ENCODE data around the gene LPP. TPM values are rescaled to one million over a fixed set of nuclear protein-coding genes. Genes with fewer than 3 reads are reported as not detected.
"Not testable (repeated sequence)": the region's sequence is repeated elsewhere in the genome, so short reads cannot be mapped to it uniquely, and the experiment has no call there.

Gene LPP
- total and polyA plus RNA-seq, 5 donors from 2014 or later: 14.5 to 102 (median 21.7) TPM

DNA sequence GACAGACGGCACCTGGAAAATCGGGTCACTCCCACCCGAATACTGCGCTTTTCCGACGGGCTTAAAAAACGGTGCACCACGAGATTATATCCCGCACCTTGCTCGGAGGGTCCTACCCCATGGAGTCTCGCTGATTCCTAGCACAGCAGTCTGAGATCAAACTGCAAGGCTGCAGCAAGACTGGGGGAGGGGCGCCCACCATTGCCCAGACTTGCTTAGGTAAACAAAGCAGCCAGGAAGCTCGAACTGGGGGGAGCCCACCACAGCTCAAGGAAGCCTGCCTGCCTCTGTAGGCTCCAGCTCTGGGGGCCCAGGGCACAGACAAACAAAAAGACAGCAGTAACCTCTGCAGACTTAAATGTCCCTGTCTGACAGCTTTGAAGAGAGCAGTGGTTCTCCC, 482.3 kb downstream of the LPP start:
- H3K27me3 ChIP-seq (ENCODE audit: control insufficient read depth, insufficient read depth, low read length); DNase-seq; H3K9me3 ChIP-seq (ENCODE audit: control insufficient read depth in 2 of 2, low read length in 2 of 2); H3K9me3 Mint-ChIP-seq; H3K27me3 Mint-ChIP-seq; H3K36me3 ChIP-seq (ENCODE audit: control insufficient read depth, insufficient read depth, low read length); H3K4me1 Mint-ChIP-seq; H3K4me1 ChIP-seq (ENCODE audit: control insufficient read depth, insufficient read depth, low read length, poor library complexity, severe bottlenecking); H3K4me3 Mint-ChIP-seq; H3K27ac ChIP-seq (ENCODE audit: insufficient read depth, low read length, poor library complexity, severe bottlenecking); ATAC-seq (ENCODE audit: low read depth in 2 of 2); H3K4me3 ChIP-seq (ENCODE audit: low read depth, low read length); H3K27ac Mint-ChIP-seq: not testable (repeated sequence)
- H3K36me3 Mint-ChIP-seq: peaks cover 17% of the 10 kb centered on the region

GRCh38 chr3:188641076-188641475, 487.1 kb downstream of the LPP start:
- H3K4me3 ChIP-seq (ENCODE audit: low read depth, low read length): no peak overlapping the region
- H3K36me3 ChIP-seq (ENCODE audit: control insufficient read depth, insufficient read depth, low read length): no peaks in the 10 kb centered on the region
- H3K9me3 ChIP-seq (ENCODE audit: control insufficient read depth in 2 of 2, low read length in 2 of 2): no peaks in the 10 kb centered on the region
- DNase-seq: no peak
- no peak overlapping the region for H3K27ac Mint-ChIP-seq
- H3K27me3 Mint-ChIP-seq: no peaks in the 10 kb centered on the region
- no peaks in the 10 kb centered on the region for H3K27me3 ChIP-seq (ENCODE audit: control insufficient read depth, insufficient read depth, low read length)
- H3K27ac ChIP-seq (ENCODE audit: insufficient read depth, low read length, poor library complexity, severe bottlenecking): no peak overlapping the region
- H3K4me3 Mint-ChIP-seq: no peak overlapping the region
- H3K4me1 Mint-ChIP-seq: peaks cover 0 to 7% (median 0%) of the 10 kb centered on the region in 4 donors
- no peaks in the 10 kb centered on the region for H3K4me1 ChIP-seq (ENCODE audit: control insufficient read depth, insufficient read depth, low read length, poor library complexity, severe bottlenecking)
- no peak for ATAC-seq (ENCODE audit: low read depth in 2 of 2)
- no peaks in the 10 kb centered on the region for H3K36me3 Mint-ChIP-seq
- H3K9me3 Mint-ChIP-seq: peaks cover 0 to 1% (median 0%) of the 10 kb centered on the region in 7 donors

GRCh38 chr3:188643736-188644135, 489.8 kb downstream of the LPP start:
- no peaks in the 10 kb centered on the region for H3K36me3 Mint-ChIP-seq
- ATAC-seq (ENCODE audit: low read depth in 2 of 2) (no peak), DNase-seq (no peak)
- Histone ChIP-seq H3K27ac (ENCODE audit: insufficient read depth, low read length, poor library complexity, severe bottlenecking) (no peak overlapping the region), H3K4me1 (ENCODE audit: control insufficient read depth, insufficient read depth, low read length, poor library complexity, severe bottlenecking) (no peaks in the 10 kb centered on the region), H3K4me3 (ENCODE audit: low read depth, low read length) (no peak overlapping the region), H3K36me3 (ENCODE audit: control insufficient read depth, insufficient read depth, low read length) (no peaks in the 10 kb centered on the region), H3K9me3 (ENCODE audit: control insufficient read depth in 2 of 2, low read length in 2 of 2) (no peaks in the 10 kb centered on the region), H3K27me3 (ENCODE audit: control insufficient read depth, insufficient read depth, low read length) (no peaks in the 10 kb centered on the region)
- H3K4me1 Mint-ChIP-seq: peaks cover 0 to 7% (median 3%) of the 10 kb centered on the region in 4 donors
- no peak overlapping the region for H3K4me3 Mint-ChIP-seq
- peaks cover 0 to 1% (median 0%) of the 10 kb centered on the region in 7 donors for H3K9me3 Mint-ChIP-seq
- H3K27me3 Mint-ChIP-seq: no peaks in the 10 kb centered on the region
- no peak overlapping the region for H3K27ac Mint-ChIP-seq

DNA sequence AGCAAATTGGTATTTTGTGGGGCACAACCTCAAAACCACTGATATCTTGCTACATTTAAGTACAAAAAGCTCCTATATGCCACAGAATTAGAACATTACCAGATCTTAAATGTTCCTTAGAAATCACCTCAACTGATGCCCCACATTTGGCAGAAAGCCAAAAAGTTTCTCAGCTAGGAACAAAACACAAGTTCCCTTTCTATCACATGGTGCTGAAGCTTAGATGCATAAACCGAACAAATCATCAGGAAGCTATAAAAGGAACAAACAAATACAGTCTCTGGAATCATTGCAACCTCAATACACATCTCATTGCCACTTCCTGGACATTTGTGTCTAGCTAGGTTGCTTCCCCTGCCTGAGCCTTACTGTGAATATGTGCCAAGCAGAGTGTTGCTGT, 492.6 kb downstream of the LPP start:
- H3K9me3 ChIP-seq (ENCODE audit: control insufficient read depth in 2 of 2, low read length in 2 of 2): no peaks in the 10 kb centered on the region
- H3K4me3 Mint-ChIP-seq: no peak overlapping the region
- peak overlapping the region in 1 of 3 donors; percentile 73 for H3K27ac Mint-ChIP-seq
- no peak for ATAC-seq (ENCODE audit: low read depth in 2 of 2)
- H3K36me3 Mint-ChIP-seq: no peaks in the 10 kb centered on the region
- H3K4me1 ChIP-seq (ENCODE audit: control insufficient read depth, insufficient read depth, low read length, poor library complexity, severe bottlenecking): no peaks in the 10 kb centered on the region
- H3K27ac ChIP-seq (ENCODE audit: insufficient read depth, low read length, poor library complexity, severe bottlenecking): no peak overlapping the region
- H3K27me3 ChIP-seq (ENCODE audit: control insufficient read depth, insufficient read depth, low read length): no peaks in the 10 kb centered on the region
- H3K4me3 ChIP-seq (ENCODE audit: low read depth, low read length): no peak overlapping the region
- peaks cover 0 to 5% (median 0%) of the 10 kb centered on the region in 7 donors for H3K9me3 Mint-ChIP-seq
- no peaks in the 10 kb centered on the region for H3K36me3 ChIP-seq (ENCODE audit: control insufficient read depth, insufficient read depth, low read length)
- no peak for DNase-seq
- H3K4me1 Mint-ChIP-seq: peaks cover 0 to 7% (median 3%) of the 10 kb centered on the region in 4 donors
- H3K27me3 Mint-ChIP-seq: no peaks in the 10 kb centered on the region

GRCh38 chr3:188647237-188647636, 493.3 kb downstream of the LPP start:
- H3K9me3 Mint-ChIP-seq: peaks cover 0 to 5% (median 0%) of the 10 kb centered on the region in 7 donors
- H3K4me3 ChIP-seq (ENCODE audit: low read depth, low read length): no peak overlapping the region
- H3K27ac ChIP-seq (ENCODE audit: insufficient read depth, low read length, poor library complexity, severe bottlenecking): no peak overlapping the region
- ATAC-seq (ENCODE audit: low read depth in 2 of 2): no peak
- DNase-seq: no peak
- no peaks in the 10 kb centered on the region for H3K4me1 ChIP-seq (ENCODE audit: control insufficient read depth, insufficient read depth, low read length, poor library complexity, severe bottlenecking)
- H3K36me3 Mint-ChIP-seq: peaks cover 2% of the 10 kb centered on the region
- no peak overlapping the region for H3K4me3 Mint-ChIP-seq
- no peaks in the 10 kb centered on the region for H3K9me3 ChIP-seq (ENCODE audit: control insufficient read depth in 2 of 2, low read length in 2 of 2)
- H3K4me1 Mint-ChIP-seq: peaks cover 0 to 7% (median 3%) of the 10 kb centered on the region in 4 donors
- no peaks in the 10 kb centered on the region for H3K27me3 ChIP-seq (ENCODE audit: control insufficient read depth, insufficient read depth, low read length)
- H3K27me3 Mint-ChIP-seq: no peaks in the 10 kb centered on the region
- H3K27ac Mint-ChIP-seq: peak overlapping the region in 1 of 3 donors; percentile 73
- H3K36me3 ChIP-seq (ENCODE audit: control insufficient read depth, insufficient read depth, low read length): no peaks in the 10 kb centered on the region

GRCh38 chr3:188649521-188649920, 495.6 kb downstream of the LPP start:
- H3K27me3 Mint-ChIP-seq: no peaks in the 10 kb centered on the region
- H3K36me3 Mint-ChIP-seq: peaks cover 3% of the 10 kb centered on the region
- Histone ChIP-seq H3K36me3 (ENCODE audit: control insufficient read depth, insufficient read depth, low read length) (no peaks in the 10 kb centered on the region), H3K4me1 (ENCODE audit: control insufficient read depth, insufficient read depth, low read length, poor library complexity, severe bottlenecking) (no peaks in the 10 kb centered on the region), H3K4me3 (ENCODE audit: low read depth, low read length) (no peak overlapping the region), H3K9me3 (ENCODE audit: control insufficient read depth in 2 of 2, low read length in 2 of 2) (no peaks in the 10 kb centered on the region), H3K27ac (ENCODE audit: insufficient read depth, low read length, poor library complexity, severe bottlenecking) (no peak overlapping the region), H3K27me3 (ENCODE audit: control insufficient read depth, insufficient read depth, low read length) (no peaks in the 10 kb centered on the region)
- ATAC-seq (ENCODE audit: low read depth in 2 of 2): no peak
- DNase-seq: no peak
- H3K9me3 Mint-ChIP-seq: peaks cover 0 to 5% (median 0%) of the 10 kb centered on the region in 7 donors
- H3K4me3 Mint-ChIP-seq: no peak overlapping the region
- peaks cover 0 to 7% (median 0%) of the 10 kb centered on the region in 4 donors for H3K4me1 Mint-ChIP-seq
- H3K27ac Mint-ChIP-seq: no peak overlapping the region

- Histone ChIP-seq H3K4me3 (ENCODE audit: low read depth, low read length) (no peak overlapping the region), H3K9me3 (ENCODE audit: control insufficient read depth in 2 of 2, low read length in 2 of 2) (no peaks in the 10 kb centered on the region), H3K4me1 (ENCODE audit: control insufficient read depth, insufficient read depth, low read length, poor library complexity, severe bottlenecking) (no peaks in the 10 kb centered on the region), H3K27ac (ENCODE audit: insufficient read depth, low read length, poor library complexity, severe bottlenecking) (no peak overlapping the region), H3K27me3 (ENCODE audit: control insufficient read depth, insufficient read depth, low read length) (no peaks in the 10 kb centered on the region), H3K36me3 (ENCODE audit: control insufficient read depth, insufficient read depth, low read length) (no peaks in the 10 kb centered on the region)
- no peak overlapping the region for H3K4me3 Mint-ChIP-seq
- no peak for DNase-seq
- H3K27ac Mint-ChIP-seq: no peak overlapping the region
- peaks cover 0 to 5% (median 1%) of the 10 kb centered on the region in 4 donors for H3K4me1 Mint-ChIP-seq
- peaks cover 3% of the 10 kb centered on the region for H3K36me3 Mint-ChIP-seq
- no peak for ATAC-seq (ENCODE audit: low read depth in 2 of 2)
- no peaks in the 10 kb centered on the region for H3K27me3 Mint-ChIP-seq
- peaks cover 0 to under 1% (median 0%) of the 10 kb centered on the region in 7 donors for H3K9me3 Mint-ChIP-seq
Measured at GRCh38 chr3:188656196-188656982, 502.4 kb downstream of the LPP start.

- no peaks in the 10 kb centered on the region for H3K36me3 Mint-ChIP-seq
- Histone ChIP-seq H3K27ac (ENCODE audit: insufficient read depth, low read length, poor library complexity, severe bottlenecking) (no peak overlapping the region), H3K4me3 (ENCODE audit: low read depth, low read length) (no peak overlapping the region), H3K27me3 (ENCODE audit: control insufficient read depth, insufficient read depth, low read length) (no peaks in the 10 kb centered on the region), H3K9me3 (ENCODE audit: control insufficient read depth in 2 of 2, low read length in 2 of 2) (no peaks in the 10 kb centered on the region), H3K4me1 (ENCODE audit: control insufficient read depth, insufficient read depth, low read length, poor library complexity, severe bottlenecking) (no peaks in the 10 kb centered on the region), H3K36me3 (ENCODE audit: control insufficient read depth, insufficient read depth, low read length) (no peaks in the 10 kb centered on the region)
- H3K27me3 Mint-ChIP-seq: no peaks in the 10 kb centered on the region
- peaks cover 0 to 6% (median 2%) of the 10 kb centered on the region in 4 donors for H3K4me1 Mint-ChIP-seq
- ATAC-seq (ENCODE audit: low read depth in 2 of 2) (no peak), DNase-seq (no peak)
- H3K27ac Mint-ChIP-seq: no peak overlapping the region
- no peak overlapping the region for H3K4me3 Mint-ChIP-seq
- no peaks in the 10 kb centered on the region for H3K9me3 Mint-ChIP-seq
Measured at GRCh38 chr3:188658606-188659005, 504.6 kb downstream of the LPP start.

Measured in CD4-positive, CD25-positive, alpha-beta regulatory T cell (primary cell).